BLaER1 treated with 17β-estradiol and CSF1 and Interleukin-3, amounts not matched to agents 10 nM and 100 nM (cell line): Measurements from ENCODE around the gene KDM5C.

Source experiments
- H3K27ac ChIP-seq, 11 experiments: shearing (Covaris generic); formaldehyde crosslinking; 2 replicates each; pipeline ENCODE4 v1.8.1; 2022
- H3K27me3 ChIP-seq, 11 experiments: shearing (Covaris generic); formaldehyde crosslinking; 2 replicates each; pipeline ENCODE4 v1.8.1; 2022
- H3K36me3 ChIP-seq, 11 experiments: shearing (Covaris generic); formaldehyde crosslinking; 2 replicates each; pipeline ENCODE4 v1.8.1; 2022
- H3K4me1 ChIP-seq, 10 experiments: shearing (Covaris generic); formaldehyde crosslinking; 2 replicates each; pipeline ENCODE4 v1.8.1; 2022
- H3K4me2 ChIP-seq, 11 experiments: shearing (Covaris generic); formaldehyde crosslinking; 2 replicates each; pipeline ENCODE4 v1.8.1; 2022
- H3K4me3 ChIP-seq, 10 experiments: shearing (Covaris generic); formaldehyde crosslinking; 2 replicates each; pipeline ENCODE4 v1.8.1; 2022
- H3K9ac ChIP-seq, 11 experiments: shearing (Covaris generic); formaldehyde crosslinking; 2 replicates each; pipeline ENCODE4 v1.8.1; 2022
- H3K9me3 ChIP-seq, 11 experiments: shearing (Covaris generic); formaldehyde crosslinking; replicated peaks in 1 of 11; 2 replicates each; pipeline ENCODE4 v1.8.1; 2022
- H4K20me1 ChIP-seq, 11 experiments: shearing (Covaris generic); formaldehyde crosslinking; 2 replicates each; pipeline ENCODE4 v1.8.1; 2022
- Cebpa-rat ChIP-seq, 11 experiments: shearing (Covaris generic); IDR thresholded peaks; 2 replicates each; pipeline ENCODE4 v1.8.1; 2022

Gene KDM5C

GRCh38 chrX:53224860-53225797, at the start of gene KDM5C:
Gene KDM5C, minus strand, starts transcription at chrX:53225207. Its CDS starts 318 bp downstream, at chrX:53224889.
- peak within 1 kb of the TSS; percentile 96 to 100 (median 99) for H3K4me2 ChIP-seq
- TF ChIP-seq Cebpa-rat (IDR thresholded peaks at IDR 0.05): peak in 1 of 11 experiments; percentile 40; a peak in 1 of 22 replicates
- peaks cover 41 to 51% (median 47%) of the 10 kb centered on the region in 10 experiments for H3K4me1 ChIP-seq
- H3K9me3 ChIP-seq: no peaks in the 10 kb centered on the region
- H3K4me3 ChIP-seq: peak within 1 kb of the TSS; percentile 81 to 98 (median 95)
- H4K20me1 ChIP-seq: peaks cover 37 to 46% (median 43%) of the 10 kb centered on the region in 11 experiments
- peaks cover 16 to 35% (median 29%) of the 10 kb centered on the region in 11 experiments for H3K36me3 ChIP-seq
- peak within 1 kb of the TSS; percentile 92 to 100 (median 98) for H3K27ac ChIP-seq
- peak within 1 kb of the TSS; percentile 93 to 100 (median 98) for H3K9ac ChIP-seq
- H3K27me3 ChIP-seq: peaks cover 0 to 12% (median 0%) of the 10 kb centered on the region in 11 experiments; a peak in 6 of 22 replicates

GRCh38 chrX:53272808-53273337, 47.9 kb upstream of the KDM5C start:
- Histone ChIP-seq H3K4me3 (no peak overlapping the region), H3K27me3 (peaks cover 44 to 87% (median 69%) of the 10 kb centered on the region in 11 experiments), H3K9ac (no peak overlapping the region), H3K27ac (no peak overlapping the region), H3K9me3 (no peaks in the 10 kb centered on the region), H3K4me1 (peaks cover 6 to 20% (median 13%) of the 10 kb centered on the region in 10 experiments), H3K4me2 (no peak overlapping the region), H4K20me1 (peaks cover 0 to 21% (median 0%) of the 10 kb centered on the region in 11 experiments; a peak in 5 of 22 replicates), H3K36me3 (no peaks in the 10 kb centered on the region)
- no peak for TF ChIP-seq Cebpa-rat (IDR thresholded peaks at IDR 0.05)

GRCh38 chrX:53269536-53270107, 44.6 kb upstream of the KDM5C start:
- Histone ChIP-seq H3K9ac (no peak overlapping the region), H3K27me3 (peaks cover 75 to 99% (median 94%) of the 10 kb centered on the region in 11 experiments), H3K36me3 (no peaks in the 10 kb centered on the region), H3K4me3 (no peak overlapping the region), H4K20me1 (peaks cover 0 to 28% (median 0%) of the 10 kb centered on the region in 11 experiments; a peak in 7 of 22 replicates), H3K27ac (no peak overlapping the region), H3K4me1 (peaks cover 38 to 52% (median 44%) of the 10 kb centered on the region in 10 experiments), H3K4me2 (peak overlapping the region in 1 of 11 experiments; percentile 78; a peak in 2 of 22 replicates), H3K9me3 (no peaks in the 10 kb centered on the region)
- TF ChIP-seq Cebpa-rat (IDR thresholded peaks at IDR 0.05): no peak

GRCh38 chrX:53268173-53268572, 43.2 kb upstream of the KDM5C start:
- Histone ChIP-seq H4K20me1 (peaks cover 0 to 39% (median 6%) of the 10 kb centered on the region in 11 experiments; a peak in 11 of 22 replicates), H3K9me3 (no peaks in the 10 kb centered on the region)

GRCh38 chrX:53266914-53267313, 41.9 kb upstream of the KDM5C start:
- H3K27ac ChIP-seq: peak overlapping the region in 2 of 11 experiments; percentile 37 to 52; a peak in 2 of 22 replicates

More at GRCh38 chrX:53268173-53268572, 43.2 kb upstream of the KDM5C start:
- Histone ChIP-seq H3K9ac (no peak overlapping the region), H3K4me3 (no peak overlapping the region), H3K27ac (no peak overlapping the region), H3K4me2 (peak overlapping the region; percentile 52 to 81 (median 72); a peak in 21 of 22 replicates), H3K27me3 (peaks cover 87 to 99% (median 98%) of the 10 kb centered on the region in 11 experiments), H3K4me1 (peaks cover 47 to 67% (median 58%) of the 10 kb centered on the region in 10 experiments), H3K36me3 (no peaks in the 10 kb centered on the region)
- TF ChIP-seq Cebpa-rat (IDR thresholded peaks at IDR 0.05): no peak

GRCh38 chrX:53265771-53266574, 41.0 kb upstream of the KDM5C start:
- Histone ChIP-seq H3K4me3 (no peak overlapping the region), H3K36me3 (no peaks in the 10 kb centered on the region), H3K9me3 (no peaks in the 10 kb centered on the region), H3K4me1 (peaks cover 69 to 89% (median 80%) of the 10 kb centered on the region in 10 experiments), H3K27ac (peak overlapping the region in 7 of 11 experiments; percentile 17 to 57 (median 28); a peak in 9 of 22 replicates), H3K4me2 (peak overlapping the region; percentile 50 to 88 (median 61)), H3K9ac (no peak overlapping the region), H4K20me1 (peaks cover 0 to 49% (median 21%) of the 10 kb centered on the region in 11 experiments; a peak in 17 of 22 replicates), H3K27me3 (peaks cover 93 to 99% (median 98%) of the 10 kb centered on the region in 11 experiments)
- 0 out of 22 replicates have a peak, but pooled peaks of 1 of the 11 experiments have one; percentile 51 for TF ChIP-seq Cebpa-rat (IDR thresholded peaks at IDR 0.05)

More at GRCh38 chrX:53266914-53267313, 41.9 kb upstream of the KDM5C start:
- H3K4me2 ChIP-seq: peak overlapping the region; percentile 52 to 81 (median 72)
- H3K36me3 ChIP-seq: no peaks in the 10 kb centered on the region
- no peak for TF ChIP-seq Cebpa-rat (IDR thresholded peaks at IDR 0.05)
- H3K27me3 ChIP-seq: peaks cover 93 to 99% (median 98%) of the 10 kb centered on the region in 11 experiments
- H3K9me3 ChIP-seq: no peaks in the 10 kb centered on the region
- peak overlapping the region in 2 of 11 experiments; percentile 33 to 35; a peak in 1 of 22 replicates for H3K9ac ChIP-seq
- H3K4me3 ChIP-seq: peak overlapping the region in 2 of 10 experiments; percentile 14 to 41; a peak in 1 of 20 replicates
- H3K4me1 ChIP-seq: peaks cover 60 to 79% (median 70%) of the 10 kb centered on the region in 10 experiments
- H4K20me1 ChIP-seq: peaks cover 0 to 41% (median 16%) of the 10 kb centered on the region in 11 experiments; a peak in 17 of 22 replicates

GRCh38 chrX:53263597-53264094, 38.6 kb upstream of the KDM5C start:
- Histone ChIP-seq H3K27ac (peak overlapping the region in 3 of 11 experiments; percentile 3 to 43 (median 32); a peak in 2 of 22 replicates), H3K4me1 (peaks cover 72 to 86% (median 80%) of the 10 kb centered on the region in 10 experiments), H3K9ac (no peak overlapping the region), H4K20me1 (peaks cover 0 to 57% (median 29%) of the 10 kb centered on the region in 11 experiments; a peak in 17 of 22 replicates), H3K9me3 (no peaks in the 10 kb centered on the region), H3K4me2 (peak overlapping the region; percentile 45 to 88 (median 72)), H3K27me3 (peaks cover 89 to 96% (median 94%) of the 10 kb centered on the region in 11 experiments), H3K36me3 (no peaks in the 10 kb centered on the region), H3K4me3 (no peak overlapping the region)
- TF ChIP-seq Cebpa-rat (IDR thresholded peaks at IDR 0.05): no peak
